ENCODE measurements around the gene ING5.

- no peak for TF ChIP-seq POLR2A (IDR thresholded peaks at IDR 0.05; ENCODE audit: low read length)
- no peak for TF ChIP-seq GATA1 (IDR thresholded peaks at IDR 0.05; ENCODE audit: low read depth, low read length)
Observed at GRCh38 chr2:241770185-241770935, 68.5 kb downstream of the ING5 start.

Data from erythroblast (primary cell).